Activated CD8-positive, alpha-beta memory T cell treated with anti-CD3 and anti-CD28 coated beads, Interleukin-2, amount 50 U/mL, for 24 hours (primary cell): Measurements from ENCODE around the gene CC2D1A.
A peak's percentile ranks its signal among the peaks of the same experiment; 100 is the strongest.

Experiments
- DNase-seq: peaks from one replicate; pipeline ENCODE4 v3.0.0-alpha.2; 2020; ENCODE audit errors: extremely low read depth

The CC2D1A gene

GRCh38 chr19:13877303-13877702 lies 28.7 kb upstream of the CC2D1A start:
- DNase-seq: no peak

GRCh38 chr19:13880059-13881043 lies 25.6 kb upstream of the CC2D1A start:
- peak; percentile 92 for DNase-seq

GRCh38 chr19:13881251-13881691 lies 24.7 kb upstream of the CC2D1A start:
- no peak for DNase-seq

GRCh38 chr19:13881692-13882418 lies 24.1 kb upstream of the CC2D1A start:
- no peak for DNase-seq

DNA sequence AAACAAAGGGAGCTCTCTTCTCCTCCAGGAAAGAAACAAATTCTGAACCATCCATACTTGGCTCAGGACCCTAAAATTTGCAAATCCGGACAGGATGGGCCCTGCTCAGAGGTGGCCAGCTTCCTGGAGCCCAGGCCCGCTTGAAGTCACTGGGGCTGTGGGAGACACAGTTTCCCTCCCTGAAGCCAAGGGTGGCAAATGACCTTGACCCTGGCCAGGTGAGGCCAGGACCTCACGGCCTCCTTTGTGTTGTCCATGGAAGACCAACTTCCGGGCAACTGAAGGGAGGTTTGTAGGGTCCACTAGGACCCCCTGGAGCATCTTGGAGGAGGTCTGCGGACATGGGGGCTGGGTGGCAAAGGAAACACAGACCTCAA lies 23.6 kb upstream of the CC2D1A start:
- DNase-seq: no peak

DNA sequence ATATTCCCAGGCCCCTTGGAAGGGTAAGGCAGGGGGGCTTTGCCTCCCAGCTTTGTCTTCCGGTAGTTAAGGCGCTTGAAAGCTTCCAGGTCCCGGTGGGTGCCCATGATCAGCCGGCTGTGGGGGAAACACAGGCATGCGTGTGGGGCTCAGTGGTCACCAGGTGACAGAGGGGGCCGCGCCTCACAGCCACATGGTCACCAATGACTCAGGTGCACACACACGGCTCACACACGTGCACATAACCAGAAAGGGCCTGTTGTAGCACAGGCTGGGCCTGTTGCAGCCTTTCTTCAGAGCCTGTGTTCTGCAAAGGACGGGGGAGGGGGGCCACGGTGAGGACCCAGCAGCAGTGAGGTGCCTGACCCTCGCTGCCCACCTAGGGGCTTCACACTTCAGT lies 23.2 kb upstream of the CC2D1A start:
- no peak for DNase-seq

GRCh38 chr19:13883516-13884064 lies 22.4 kb upstream of the CC2D1A start:
- DNase-seq: no peak

GRCh38 chr19:13884726-13885591 lies 21.0 kb upstream of the CC2D1A start:
- no peak for DNase-seq

DNA sequence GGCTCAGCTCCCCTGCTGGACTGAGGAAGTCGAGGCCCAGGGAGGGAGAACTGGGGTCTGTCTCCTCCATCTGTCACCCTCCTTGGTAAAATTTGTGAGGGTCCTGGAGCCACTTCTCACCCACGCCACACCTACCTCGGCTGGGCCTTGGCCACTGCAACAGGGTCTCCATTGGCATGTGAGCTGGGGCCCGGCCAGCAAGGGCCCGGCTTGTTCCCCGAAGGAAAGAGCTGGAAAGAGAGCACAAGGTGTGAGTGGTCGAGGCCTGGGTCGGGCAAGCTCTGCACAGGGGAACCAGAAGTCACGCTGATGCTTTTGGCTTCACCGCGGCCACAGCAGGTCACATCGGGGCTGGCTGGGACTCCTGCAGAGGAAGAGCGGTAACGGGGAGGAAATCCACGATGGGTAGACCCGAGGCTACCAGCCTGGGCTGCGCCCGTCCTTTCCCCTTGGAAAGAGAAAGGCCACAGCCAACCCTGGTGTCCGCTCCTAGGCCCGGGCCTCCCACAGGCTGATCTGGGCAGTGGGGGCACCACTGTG lies 20.1 kb upstream of the CC2D1A start:
- DNase-seq: no peak

- no peak for DNase-seq
Measured at GRCh38 chr19:13887018-13887436, 19.0 kb upstream of the CC2D1A start.

DNA sequence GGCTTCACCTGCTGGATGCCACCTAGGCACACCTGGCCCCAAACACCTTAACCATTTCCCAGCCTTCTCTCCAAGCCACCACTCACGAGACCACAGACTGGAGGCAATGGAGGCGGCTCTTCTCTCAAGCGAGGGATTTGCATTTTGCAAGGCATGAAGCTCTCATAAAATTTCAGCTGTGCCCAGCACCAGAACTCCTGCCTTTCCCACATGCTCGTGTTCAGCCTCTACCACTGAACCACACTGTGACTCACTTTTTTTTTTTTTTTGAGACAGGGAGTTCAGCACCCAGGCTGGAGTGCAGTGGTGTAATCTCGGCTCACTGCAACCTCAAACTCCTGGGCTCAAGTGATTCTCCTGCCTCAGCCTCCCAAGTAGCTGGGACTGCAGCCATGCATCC lies 18.5 kb upstream of the CC2D1A start:
- DNase-seq: no peak

- DNase-seq: no peak
Measured at GRCh38 chr19:13888281-13888680, 17.7 kb upstream of the CC2D1A start.

GRCh38 chr19:13890136-13890535 lies 15.9 kb upstream of the CC2D1A start:
- DNase-seq: no peak

DNA sequence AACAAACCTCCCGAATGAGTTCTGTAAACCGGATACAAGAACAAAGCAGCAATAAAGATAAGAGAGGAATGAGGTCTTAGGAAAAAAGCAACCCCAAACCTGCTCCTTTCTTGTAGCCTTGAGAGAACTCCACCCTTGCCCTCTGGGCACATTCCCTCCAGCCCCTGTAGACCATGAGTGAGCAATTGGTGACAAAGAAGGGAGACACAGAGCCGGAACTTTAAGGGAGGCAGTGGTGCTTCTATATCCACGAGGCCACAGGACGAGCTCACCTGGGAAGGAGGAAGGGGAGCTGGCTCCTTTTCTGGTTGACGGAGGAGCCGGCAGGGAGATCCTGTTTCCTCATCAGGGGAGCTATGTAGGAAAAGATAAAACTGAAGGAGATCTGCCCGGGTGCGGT lies 13.1 kb upstream of the CC2D1A start:
- DNase-seq: no peak

GRCh38 chr19:13894552-13894951 lies 11.4 kb upstream of the CC2D1A start:
- DNase-seq: no peak

- DNase-seq: no peak
Measured at GRCh38 chr19:13896227-13896626, 9.8 kb upstream of the CC2D1A start.

- no peak for DNase-seq
Measured at GRCh38 chr19:13899393-13899792, 6.6 kb upstream of the CC2D1A start.

DNA sequence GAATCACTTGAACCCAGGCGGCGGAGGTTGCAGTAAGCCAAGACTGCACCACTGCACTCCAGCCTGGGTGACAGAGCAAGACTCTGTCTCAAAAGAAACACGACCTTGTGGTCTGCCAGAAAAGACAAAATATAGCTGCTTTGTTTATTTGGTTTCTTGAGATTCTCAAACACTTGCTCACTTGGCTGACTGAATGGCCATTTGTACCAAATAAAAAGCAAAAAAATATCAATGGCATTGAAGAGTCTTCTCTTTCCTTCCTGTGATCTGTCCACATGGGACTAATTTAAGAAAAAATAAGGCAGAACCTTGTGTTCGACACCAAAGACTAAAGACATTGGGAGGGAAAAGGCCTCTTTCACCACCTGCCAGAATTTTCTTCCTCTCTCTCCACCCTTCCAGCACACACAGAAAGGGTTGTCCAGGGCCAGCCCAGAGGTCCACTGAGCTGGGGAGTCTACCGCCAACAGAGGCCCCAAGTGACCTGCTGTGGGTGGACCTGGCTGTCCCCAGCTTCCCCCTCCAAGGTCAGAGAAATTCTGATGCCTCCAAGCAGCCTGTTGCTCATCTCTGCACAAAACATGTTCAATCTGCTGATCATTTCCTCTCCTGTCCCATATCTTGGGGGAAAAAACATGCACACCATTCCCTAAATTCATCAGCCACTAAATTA lies 6.0 kb upstream of the CC2D1A start:
- no peak for DNase-seq

- no peak for DNase-seq
Measured at GRCh38 chr19:13902993-13903555, 2.9 kb upstream of the CC2D1A start.

GRCh38 chr19:13906521-13906904 lies 512 bp downstream of the CC2D1A start:
- DNase-seq: no peak
